ENCODE results near the gene EMC7.

- TF ChIP-seq, protein P1, sequence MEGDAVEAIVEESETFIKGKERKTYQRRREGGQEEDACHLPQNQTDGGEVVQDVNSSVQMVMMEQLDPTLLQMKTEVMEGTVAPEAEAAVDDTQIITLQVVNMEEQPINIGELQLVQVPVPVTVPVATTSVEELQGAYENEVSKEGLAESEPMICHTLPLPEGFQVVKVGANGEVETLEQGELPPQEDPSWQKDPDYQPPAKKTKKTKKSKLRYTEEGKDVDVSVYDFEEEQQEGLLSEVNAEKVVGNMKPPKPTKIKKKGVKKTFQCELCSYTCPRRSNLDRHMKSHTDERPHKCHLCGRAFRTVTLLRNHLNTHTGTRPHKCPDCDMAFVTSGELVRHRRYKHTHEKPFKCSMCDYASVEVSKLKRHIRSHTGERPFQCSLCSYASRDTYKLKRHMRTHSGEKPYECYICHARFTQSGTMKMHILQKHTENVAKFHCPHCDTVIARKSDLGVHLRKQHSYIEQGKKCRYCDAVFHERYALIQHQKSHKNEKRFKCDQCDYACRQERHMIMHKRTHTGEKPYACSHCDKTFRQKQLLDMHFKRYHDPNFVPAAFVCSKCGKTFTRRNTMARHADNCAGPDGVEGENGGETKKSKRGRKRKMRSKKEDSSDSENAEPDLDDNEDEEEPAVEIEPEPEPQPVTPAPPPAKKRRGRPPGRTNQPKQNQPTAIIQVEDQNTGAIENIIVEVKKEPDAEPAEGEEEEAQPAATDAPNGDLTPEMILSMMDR (IDR thresholded peaks at IDR 0.05) = no peak
- TF ChIP-seq POLR2A (IDR thresholded peaks at IDR 0.05) = no peak
These were observed 53.5 kb downstream of the EMC7 start for GRCh38 chr15:34047893-34048775.
